H1 (cell line): ENCODE data around the gene OLAH. TPM values are rescaled to one million over a fixed set of nuclear protein-coding genes. Genes with fewer than 3 reads are reported as not detected.

ENCODE experiments used
- BRCA1 ChIP-seq: IDR thresholded peaks from 2 replicates; pipeline ENCODE4 v1.6.1; 2012; ENCODE audit warnings: low read depth, low read length, improper control_type of control experiment
- CHD7 ChIP-seq: fragments of 300-600 bp; sonication (generic); IDR thresholded peaks from 2 replicates; pipeline ENCODE4 v1.7.1; 2012; ENCODE audit warnings: low read length, moderate library complexity, mild to moderate bottlenecking, inconsistent platforms; ENCODE audit not compliant: insufficient replicate concordance
- SP2 ChIP-seq: IDR thresholded peaks from 2 replicates; pipeline ENCODE4 v1.6.1; 2012; ENCODE audit warnings: mild to moderate bottlenecking, low read length, inconsistent platforms
- polyA plus RNA-seq, 7 experiments: library from polyadenylated mRNA; depleted of rRNA in 3 of 7; stranded (reverse) in 5 of 7; unstranded in 2 of 7; fragments of >200 nt in 5 of 7; fragments of 200-250 nt in 2 of 7; gene quantifications; 1 replicate in 5 of 7; 2 replicates in 1 of 7; 4 replicates in 1 of 7; pipeline versions ENCODE4 v1.2.1 to v1.2.3, GENCODE V29; 2011 to 2013; ENCODE audit warnings: missing spikeins in 2 of 7, mixed read lengths in 2 of 7
- total RNA-seq: library from RNA; stranded (reverse); fragmentation: NEBNext Ultra II Directional; extraction: Animal tissue kit (Norgen Biotek cat#: 25700); gene quantifications from 2 replicates; pipeline ENCODE4 v1.2.1, GENCODE V29; 2021

OLAH gene
- total and polyA plus RNA-seq, 2 of the 8 experiments (the other 6 are each of a cell fraction or from before 2014, with no cell fraction given), result not detected

- TF ChIP-seq CHD7, result no peak
- TF ChIP-seq SP2, result no peak
- no peak for TF ChIP-seq BRCA1
These were observed 56.1 kb downstream of the OLAH start (continued) for GRCh38 chr10:15099886-15100285.
